HepG2 (cell line): Measurements from ENCODE around the gene MED25. TPM values are rescaled to one million over a fixed set of nuclear protein-coding genes. Genes with fewer than 3 reads are reported as not detected.

ENCODE experiments used
- AKAP8 ChIP-seq: sonication (generic); formaldehyde crosslinking; IDR thresholded peaks from 2 replicates; pipeline ENCODE4 v1.5.1; 2020; ENCODE audit warnings: mild to moderate bottlenecking, missing genetic modification reagents
- CBFB ChIP-seq: sonication (generic); formaldehyde crosslinking; IDR thresholded peaks from 2 replicates; pipeline ENCODE4 v1.4.0; 2020; ENCODE audit warnings: missing genetic modification reagents
- CCAR2 ChIP-seq: fragments of 200-400 bp; formaldehyde crosslinking; optimal IDR thresholded peaks from 2 replicates; pipeline ENCODE3; 2018; ENCODE audit warnings: low read depth, mild to moderate bottlenecking, low read length, moderate library complexity
- FIP1L1 ChIP-seq: fragments of 200-400 bp; formaldehyde crosslinking; IDR thresholded peaks from 2 replicates; pipeline ENCODE4 v1.6.1; 2018; ENCODE audit warnings: low read depth, mild to moderate bottlenecking, low read length, moderate library complexity, borderline replicate concordance; ENCODE audit not compliant: insufficient read depth
- KAT2B ChIP-seq: fragments of 150-350 bp; IDR thresholded peaks from 2 replicates; pipeline ENCODE4 v1.6.1; 2014; ENCODE audit warnings: low read depth, low read length, borderline replicate concordance
- KDM5B ChIP-seq: sonication (generic); formaldehyde crosslinking; IDR thresholded peaks from 2 replicates; pipeline ENCODE4 v1.4.0; 2020; ENCODE audit warnings: missing genetic modification reagents, mild to moderate bottlenecking, borderline replicate concordance
- NR2C2 ChIP-seq: sonication (generic); formaldehyde crosslinking; IDR thresholded peaks from 2 replicates; pipeline ENCODE4 v1.4.0; 2020; ENCODE audit warnings: missing genetic modification reagents, mild to moderate bottlenecking, moderate library complexity, borderline replicate concordance
- PHF20 ChIP-seq: sonication (generic); formaldehyde crosslinking; IDR thresholded peaks from 2 replicates; pipeline ENCODE4 v1.5.0; 2020; ENCODE audit warnings: mild to moderate bottlenecking, missing genetic modification reagents
- PHF21A ChIP-seq: sonication (generic); formaldehyde crosslinking; IDR thresholded peaks from 2 replicates; pipeline ENCODE4 v1.5.0; 2020; ENCODE audit warnings: mild to moderate bottlenecking, missing genetic modification reagents
- PITX1 ChIP-seq: sonication (generic); formaldehyde crosslinking; IDR thresholded peaks from 2 replicates; pipeline ENCODE4 v1.5.1; 2020; ENCODE audit warnings: mild to moderate bottlenecking, missing genetic modification reagents
- SIX1 ChIP-seq: sonication (generic); formaldehyde crosslinking; IDR thresholded peaks from 2 replicates; pipeline ENCODE4 v1.4.0; 2020; ENCODE audit warnings: missing genetic modification reagents, borderline replicate concordance
- TBP ChIP-seq: sonication (generic); formaldehyde crosslinking; IDR thresholded peaks from 2 replicates; pipeline ENCODE4 v1.5.0; 2020; ENCODE audit warnings: missing genetic modification reagents
- TP53 ChIP-seq: sonication (generic); formaldehyde crosslinking; conservative IDR thresholded peaks from 2 replicates; pipeline ENCODE4 v1.4.0; 2020; ENCODE audit warnings: missing genetic modification reagents
- U2AF2 ChIP-seq: fragments of 200-400 bp; formaldehyde crosslinking; IDR thresholded peaks from 2 replicates; pipeline ENCODE4 v1.6.1; 2017; ENCODE audit warnings: low read depth, mild to moderate bottlenecking, low read length
- ZBTB1 ChIP-seq: sonication (generic); formaldehyde crosslinking; IDR thresholded peaks from 2 replicates; pipeline ENCODE4 v1.4.0; 2020; ENCODE audit warnings: missing genetic modification reagents, borderline replicate concordance
- ZNF253 ChIP-seq: sonication (generic); formaldehyde crosslinking; IDR thresholded peaks from 2 replicates; pipeline ENCODE4 v1.8.0; 2022; ENCODE audit warnings: mild to moderate bottlenecking, missing genetic modification reagents, borderline replicate concordance
- ZNF30 ChIP-seq: sonication (generic); formaldehyde crosslinking; IDR thresholded peaks from 2 replicates; pipeline ENCODE4 v1.5.0; 2020; ENCODE audit warnings: mild to moderate bottlenecking, missing genetic modification reagents
- ZNF331 ChIP-seq: sonication (generic); formaldehyde crosslinking; IDR thresholded peaks from 2 replicates; pipeline ENCODE4 v1.4.0; 2020; ENCODE audit warnings: missing genetic modification reagents
- ZNF720 ChIP-seq: sonication (generic); formaldehyde crosslinking; IDR thresholded peaks from 2 replicates; pipeline ENCODE4 v1.4.0; 2020; ENCODE audit warnings: missing genetic modification reagents
- ZNF841 ChIP-seq: sonication (generic); formaldehyde crosslinking; IDR thresholded peaks from 2 replicates; pipeline ENCODE4 v1.8.1; 2023; ENCODE audit warnings: missing genetic modification reagents, borderline replicate concordance
- ZSCAN22 ChIP-seq: sonication (generic); formaldehyde crosslinking; IDR thresholded peaks from 2 replicates; pipeline ENCODE4 v1.4.0; 2020; ENCODE audit warnings: mild to moderate bottlenecking, missing genetic modification reagents
- ZZZ3 ChIP-seq: sonication (generic); formaldehyde crosslinking; IDR thresholded peaks from 2 replicates; pipeline ENCODE4 v1.4.0; 2020; ENCODE audit warnings: missing genetic modification reagents, mild to moderate bottlenecking, borderline replicate concordance
- polyA plus RNA-seq, 8 experiments: library from polyadenylated mRNA; depleted of rRNA in 3 of 8; stranded (reverse) in 7 of 8; unstranded in 1 of 8; fragments of >200 nt; fragmentation: Illumina TruSeq in 4 of 8; extraction: Trizol in 4 of 8; gene quantifications; 2 replicates each; pipeline versions ENCODE4 v1.2.1 to v1.2.3, GENCODE V29; 2011 to 2016; ENCODE audit warnings: low read depth in 4 of 8, missing spikeins in 1 of 8, mixed read lengths in 1 of 8; ENCODE audit not compliant: insufficient read depth in 1 of 8
- total RNA-seq, 5 experiments: library from RNA; depleted of rRNA; stranded (reverse); fragments of >200 nt; fragmentation: Illumina TruSeq; extraction: Trizol; gene quantifications; 2 replicates each; pipeline ENCODE4 v1.2.3, GENCODE V29; 2016; ENCODE audit warnings: low read depth in 1 of 5
- TF ChIP-seq, protein P1 (sequence below): sonication (generic); formaldehyde crosslinking; IDR thresholded peaks from 2 replicates; pipeline ENCODE4 v1.8.1; 2023; ENCODE audit warnings: mild to moderate bottlenecking, missing genetic modification reagents
- TF ChIP-seq, protein P2 (sequence below): sonication (generic); formaldehyde crosslinking; IDR thresholded peaks from 2 replicates; pipeline ENCODE4 v1.5.0; 2020; ENCODE audit warnings: missing genetic modification reagents, mild to moderate bottlenecking, borderline replicate concordance
- TF ChIP-seq, protein P3 (sequence below): IDR thresholded peaks from 2 replicates; pipeline ENCODE4 v1.6.1; 2016
- TF ChIP-seq, protein P4 (sequence below): sonication (generic); formaldehyde crosslinking; IDR thresholded peaks from 2 replicates; pipeline ENCODE4 v1.8.0; 2022; ENCODE audit warnings: low read depth, missing genetic modification reagents

MED25 gene
- total and polyA plus RNA-seq, 2 of the 13 experiments (the other 11 are each of a cell fraction or from before 2014, with no cell fraction given), result 11.1 to 15.1 TPM

DNA sequence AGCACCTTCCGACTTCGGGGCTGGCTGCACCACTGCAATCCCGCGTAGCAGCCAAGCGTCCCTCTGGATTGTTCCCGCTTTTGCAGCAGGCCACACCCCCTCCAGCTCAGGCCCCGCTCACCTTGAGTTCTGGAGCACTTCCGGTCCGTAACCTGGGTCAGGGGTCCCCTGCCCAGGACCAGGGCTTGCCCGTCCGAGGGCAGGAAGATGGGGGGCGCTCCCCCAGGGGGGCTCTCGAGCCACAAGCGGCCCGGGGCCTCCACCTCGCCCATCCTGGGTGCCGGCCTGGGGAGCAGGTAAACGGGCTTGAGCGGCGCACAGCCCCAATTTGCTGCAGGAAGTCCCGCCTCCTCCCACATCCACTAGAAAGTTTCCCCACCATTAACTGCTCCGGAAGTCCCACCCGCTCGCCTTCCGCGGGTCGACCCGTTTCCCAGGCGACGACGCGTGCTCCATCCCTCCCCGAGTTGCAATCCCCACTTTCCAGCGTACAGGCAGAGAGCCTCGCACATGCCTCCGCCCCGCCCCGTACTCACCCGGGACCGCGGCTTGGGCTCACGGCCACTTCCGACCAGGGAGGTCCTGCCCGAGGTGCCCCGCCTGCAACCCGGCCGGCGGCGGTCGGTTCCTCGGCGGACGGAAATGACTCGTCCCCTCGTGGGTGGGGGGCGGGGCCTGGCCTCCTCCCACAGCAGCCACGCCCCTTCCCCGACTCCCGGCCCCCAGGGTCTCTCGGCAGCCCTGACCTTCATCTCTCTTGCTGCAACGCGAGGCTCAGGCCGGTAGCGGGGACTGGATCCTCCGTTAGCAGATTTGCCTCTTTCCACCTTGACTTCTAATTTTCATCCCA lies 49.1 kb downstream of the MED25 start, which contains the start of gene PNKP (continued):
- TF ChIP-seq PITX1 (CRISPR knock-in tag) (peak; percentile 84), ZZZ3 (CRISPR knock-in tag) (peak; percentile 41; the same call in 1 of the 2 replicates), ZNF30 (CRISPR knock-in tag) (no peak), KAT2B (no peak), SIX1 (no peak), CCAR2 (no peak), ZSCAN22 (CRISPR knock-in tag) (no peak), ZNF720 (CRISPR knock-in tag) (no peak), NR2C2 (CRISPR knock-in tag) (peak; percentile 95), CBFB (CRISPR knock-in tag) (0 out of 2 replicates have a peak, but pooled peaks have one; percentile 31), ZNF841 (CRISPR knock-in tag) (no peak), TBP (no peak), AKAP8 (peak; percentile 60; the same call in 1 of the 2 replicates), ZNF331 (no peak), PHF20 (peak; percentile 80), ZBTB1 (no peak), TP53 (CRISPR knock-in tag) (no peak), KDM5B (CRISPR knock-in tag) (peak; percentile 71; the same call in 1 of the 2 replicates), PHF21A (CRISPR knock-in tag) (no peak), ZNF253 (CRISPR knock-in tag) (no peak), U2AF2 (no peak), FIP1L1 (no peak)
- TF ChIP-seq, protein P1, sequence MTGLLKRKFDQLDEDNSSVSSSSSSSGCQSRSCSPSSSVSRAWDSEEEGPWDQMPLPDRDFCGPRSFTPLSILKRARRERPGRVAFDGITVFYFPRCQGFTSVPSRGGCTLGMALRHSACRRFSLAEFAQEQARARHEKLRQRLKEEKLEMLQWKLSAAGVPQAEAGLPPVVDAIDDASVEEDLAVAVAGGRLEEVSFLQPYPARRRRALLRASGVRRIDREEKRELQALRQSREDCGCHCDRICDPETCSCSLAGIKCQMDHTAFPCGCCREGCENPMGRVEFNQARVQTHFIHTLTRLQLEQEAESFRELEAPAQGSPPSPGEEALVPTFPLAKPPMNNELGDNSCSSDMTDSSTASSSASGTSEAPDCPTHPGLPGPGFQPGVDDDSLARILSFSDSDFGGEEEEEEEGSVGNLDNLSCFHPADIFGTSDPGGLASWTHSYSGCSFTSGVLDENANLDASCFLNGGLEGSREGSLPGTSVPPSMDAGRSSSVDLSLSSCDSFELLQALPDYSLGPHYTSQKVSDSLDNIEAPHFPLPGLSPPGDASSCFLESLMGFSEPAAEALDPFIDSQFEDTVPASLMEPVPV, result peak; percentile 87
- TF ChIP-seq, protein P2, sequence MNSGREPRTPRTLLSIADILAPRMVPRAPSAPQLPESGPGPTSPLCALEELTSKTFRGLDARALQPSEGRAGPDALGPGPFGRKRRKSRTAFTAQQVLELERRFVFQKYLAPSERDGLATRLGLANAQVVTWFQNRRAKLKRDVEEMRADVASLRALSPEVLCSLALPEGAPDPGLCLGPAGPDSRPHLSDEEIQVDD (CRISPR knock-in tag), result peak; percentile 28; the same call in 1 of the 2 replicates
- TF ChIP-seq, protein P3, sequence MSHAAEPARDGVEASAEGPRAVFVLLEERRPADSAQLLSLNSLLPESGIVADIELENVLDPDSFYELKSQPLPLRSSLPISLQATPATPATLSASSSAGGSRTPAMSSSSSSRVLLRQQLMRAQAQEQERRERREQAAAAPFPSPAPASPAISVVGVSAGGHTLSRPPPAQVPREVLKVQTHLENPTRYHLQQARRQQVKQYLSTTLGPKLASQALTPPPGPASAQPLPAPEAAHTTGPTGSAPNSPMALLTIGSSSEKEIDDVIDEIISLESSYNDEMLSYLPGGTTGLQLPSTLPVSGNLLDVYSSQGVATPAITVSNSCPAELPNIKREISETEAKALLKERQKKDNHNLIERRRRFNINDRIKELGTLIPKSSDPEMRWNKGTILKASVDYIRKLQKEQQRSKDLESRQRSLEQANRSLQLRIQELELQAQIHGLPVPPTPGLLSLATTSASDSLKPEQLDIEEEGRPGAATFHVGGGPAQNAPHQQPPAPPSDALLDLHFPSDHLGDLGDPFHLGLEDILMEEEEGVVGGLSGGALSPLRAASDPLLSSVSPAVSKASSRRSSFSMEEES (CRISPR knock-in tag), result peak; percentile 37; the same call in 1 of the 2 replicates
- TF ChIP-seq, protein P4, sequence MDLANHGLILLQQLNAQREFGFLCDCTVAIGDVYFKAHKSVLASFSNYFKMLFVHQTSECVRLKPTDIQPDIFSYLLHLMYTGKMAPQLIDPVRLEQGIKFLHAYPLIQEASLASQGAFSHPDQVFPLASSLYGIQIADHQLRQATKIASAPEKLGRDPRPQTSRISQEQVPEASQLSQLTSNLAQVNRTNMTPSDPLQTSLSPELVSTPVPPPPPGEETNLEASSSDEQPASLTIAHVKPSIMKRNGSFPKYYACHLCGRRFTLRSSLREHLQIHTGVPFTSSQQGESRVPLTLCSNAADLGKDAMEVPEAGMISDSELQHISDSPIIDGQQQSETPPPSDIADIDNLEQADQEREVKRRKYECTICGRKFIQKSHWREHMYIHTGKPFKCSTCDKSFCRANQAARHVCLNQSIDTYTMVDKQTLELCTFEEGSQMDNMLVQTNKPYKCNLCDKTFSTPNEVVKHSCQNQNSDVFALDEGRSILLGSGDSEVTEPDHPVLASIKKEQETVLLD, result peak; percentile 91
